Measurements from ENCODE around the gene ADAMTS2. TPM values are rescaled to one million over a fixed set of nuclear protein-coding genes. Genes with fewer than 3 reads are reported as not detected.

ADAMTS2 gene
- polyA plus RNA-seq, 1 donor from 2014 or later, result not detected

- Mint-ChIP-seq H3K9me3 (no peaks in the 10 kb centered on the region), H3K27me3 (no peaks in the 10 kb centered on the region), H3K4me1 (peaks cover 0 to 2% (median 0%) of the 10 kb centered on the region in 3 donors), H3K4me3 (no peak overlapping the region), H3K27ac (no peak overlapping the region), H3K36me3 (no peaks in the 10 kb centered on the region)
Measured at GRCh38 chr5:179134511-179134910, 210.8 kb downstream of the ADAMTS2 start.

- no peak overlapping the region for H3K27ac Mint-ChIP-seq
- no peaks in the 10 kb centered on the region for H3K9me3 Mint-ChIP-seq
- no peaks in the 10 kb centered on the region for H3K4me1 Mint-ChIP-seq
Measured at GRCh38 chr5:179132586-179133355, 212.5 kb downstream of the ADAMTS2 start.

GRCh38 chr5:179131886-179132585, 213.2 kb downstream of the ADAMTS2 start:
- H3K36me3 Mint-ChIP-seq, result no peaks in the 10 kb centered on the region
- H3K9me3 Mint-ChIP-seq, result no peaks in the 10 kb centered on the region
- H3K27me3 Mint-ChIP-seq, result no peaks in the 10 kb centered on the region
- no peak overlapping the region for H3K4me3 Mint-ChIP-seq
- no peaks in the 10 kb centered on the region for H3K4me1 Mint-ChIP-seq
- no peak overlapping the region for H3K27ac Mint-ChIP-seq

More at GRCh38 chr5:179132586-179133355, 212.5 kb downstream of the ADAMTS2 start:
- no peaks in the 10 kb centered on the region for H3K27me3 Mint-ChIP-seq
- H3K4me3 Mint-ChIP-seq, result no peak overlapping the region
- no peaks in the 10 kb centered on the region for H3K36me3 Mint-ChIP-seq

GRCh38 chr5:179131321-179131835, 213.9 kb downstream of the ADAMTS2 start:
- Mint-ChIP-seq H3K4me1 (no peaks in the 10 kb centered on the region), H3K27me3 (no peaks in the 10 kb centered on the region), H3K4me3 (no peak overlapping the region), H3K27ac (no peak overlapping the region), H3K36me3 (no peaks in the 10 kb centered on the region), H3K9me3 (no peaks in the 10 kb centered on the region)

- Mint-ChIP-seq H3K27ac (no peak overlapping the region), H3K4me1 (no peaks in the 10 kb centered on the region), H3K36me3 (no peaks in the 10 kb centered on the region), H3K9me3 (no peaks in the 10 kb centered on the region), H3K4me3 (no peak overlapping the region), H3K27me3 (no peaks in the 10 kb centered on the region)
Measured at GRCh38 chr5:179130101-179130681, 215.1 kb downstream of the ADAMTS2 start.

GRCh38 chr5:179129607-179130071, 215.6 kb downstream of the ADAMTS2 start:
- no peaks in the 10 kb centered on the region for H3K27me3 Mint-ChIP-seq
- no peaks in the 10 kb centered on the region for H3K36me3 Mint-ChIP-seq
- no peaks in the 10 kb centered on the region for H3K4me1 Mint-ChIP-seq
- no peaks in the 10 kb centered on the region for H3K9me3 Mint-ChIP-seq
- no peak overlapping the region for H3K4me3 Mint-ChIP-seq
- H3K27ac Mint-ChIP-seq, result no peak overlapping the region

GRCh38 chr5:179128976-179129375, 216.3 kb downstream of the ADAMTS2 start:
- Mint-ChIP-seq H3K4me3 (no peak overlapping the region), H3K4me1 (no peaks in the 10 kb centered on the region), H3K36me3 (no peaks in the 10 kb centered on the region), H3K9me3 (no peaks in the 10 kb centered on the region), H3K27me3 (peaks cover 2% of the 10 kb centered on the region), H3K27ac (no peak overlapping the region)

GRCh38 chr5:179128041-179128365, 217.3 kb downstream of the ADAMTS2 start:
- no peaks in the 10 kb centered on the region for H3K4me1 Mint-ChIP-seq
- no peaks in the 10 kb centered on the region for H3K36me3 Mint-ChIP-seq
- peaks cover 2% of the 10 kb centered on the region for H3K27me3 Mint-ChIP-seq
- H3K4me3 Mint-ChIP-seq, result no peak overlapping the region
- H3K27ac Mint-ChIP-seq, result no peak overlapping the region
- H3K9me3 Mint-ChIP-seq, result no peaks in the 10 kb centered on the region

- no peak overlapping the region for H3K27ac Mint-ChIP-seq
- H3K4me1 Mint-ChIP-seq, result no peaks in the 10 kb centered on the region
- peak overlapping the region in 1 of 4 donors; percentile 43 for H3K4me3 Mint-ChIP-seq
- peaks cover 2% of the 10 kb centered on the region for H3K27me3 Mint-ChIP-seq
- no peaks in the 10 kb centered on the region for H3K36me3 Mint-ChIP-seq
- no peaks in the 10 kb centered on the region for H3K9me3 Mint-ChIP-seq
Measured at GRCh38 chr5:179127136-179128040, 217.9 kb downstream of the ADAMTS2 start.

GRCh38 chr5:179126506-179126991, 218.7 kb downstream of the ADAMTS2 start:
- H3K4me1 Mint-ChIP-seq, result no peaks in the 10 kb centered on the region
- H3K4me3 Mint-ChIP-seq, result peak overlapping the region in 1 of 4 donors; percentile 9
- H3K36me3 Mint-ChIP-seq, result no peaks in the 10 kb centered on the region
- peaks cover 2% of the 10 kb centered on the region for H3K27me3 Mint-ChIP-seq
- no peak overlapping the region for H3K27ac Mint-ChIP-seq
- no peaks in the 10 kb centered on the region for H3K9me3 Mint-ChIP-seq

GRCh38 chr5:179125789-179126505, 219.3 kb downstream of the ADAMTS2 start:
- Mint-ChIP-seq H3K27me3 (peaks cover 2% of the 10 kb centered on the region), H3K36me3 (no peaks in the 10 kb centered on the region), H3K4me1 (no peaks in the 10 kb centered on the region), H3K9me3 (no peaks in the 10 kb centered on the region), H3K4me3 (no peak overlapping the region), H3K27ac (no peak overlapping the region)

GRCh38 chr5:179124853-179125788, 220.1 kb downstream of the ADAMTS2 start:
- H3K9me3 Mint-ChIP-seq, result peaks cover 0 to 2% (median 2%) of the 10 kb centered on the region in 3 donors
- H3K27me3 Mint-ChIP-seq, result peaks cover 2% of the 10 kb centered on the region
- no peak overlapping the region for H3K4me3 Mint-ChIP-seq
- H3K36me3 Mint-ChIP-seq, result no peaks in the 10 kb centered on the region
- H3K27ac Mint-ChIP-seq, result no peak overlapping the region
- no peaks in the 10 kb centered on the region for H3K4me1 Mint-ChIP-seq

- Mint-ChIP-seq H3K27ac (no peak overlapping the region), H3K36me3 (no peaks in the 10 kb centered on the region), H3K4me1 (no peaks in the 10 kb centered on the region), H3K4me3 (no peak overlapping the region), H3K9me3 (peaks cover 0 to 5% (median 2%) of the 10 kb centered on the region in 3 donors), H3K27me3 (peaks cover 2% of the 10 kb centered on the region)
Measured at GRCh38 chr5:179124273-179124852, 220.9 kb downstream of the ADAMTS2 start.

All from IgD-negative memory B cell (primary cell).